Measurements from ENCODE around the gene PDE4D.

Gene PDE4D

GRCh38 chr5:59655693-59656309 lies 237.7 kb downstream of the PDE4D start:
- DNase-seq (ENCODE audit: low read depth in 2 of 2), result no peak

GRCh38 chr5:59654691-59655090 lies 238.8 kb downstream of the PDE4D start:
- DNase-seq (ENCODE audit: low read depth in 2 of 2), result no peak

GRCh38 chr5:59652449-59652848 lies 241.1 kb downstream of the PDE4D start:
- DNase-seq (ENCODE audit: low read depth in 2 of 2), result no peak

- DNase-seq (ENCODE audit: low read depth in 2 of 2), result no peak
Measured at GRCh38 chr5:59648949-59649921, 244.3 kb downstream of the PDE4D start.

- no peak for DNase-seq (ENCODE audit: low read depth in 2 of 2)
Measured at GRCh38 chr5:59648038-59648831, 245.3 kb downstream of the PDE4D start.

- no peak for DNase-seq (ENCODE audit: low read depth in 2 of 2)
Measured at GRCh38 chr5:59645380-59645779, 248.1 kb downstream of the PDE4D start.

- no peak for DNase-seq (ENCODE audit: low read depth in 2 of 2)
Measured at GRCh38 chr5:59640411-59640810, 253.1 kb downstream of the PDE4D start.

GRCh38 chr5:59637884-59638580 lies 255.5 kb downstream of the PDE4D start:
- no peak for DNase-seq (ENCODE audit: low read depth in 2 of 2)

- no peak for DNase-seq (ENCODE audit: low read depth in 2 of 2)
Measured at GRCh38 chr5:59629561-59629960, 264.0 kb downstream of the PDE4D start.

GRCh38 chr5:59628062-59628828 lies 265.3 kb downstream of the PDE4D start:
- DNase-seq (ENCODE audit: low read depth in 2 of 2), result no peak

GRCh38 chr5:59624898-59625297 lies 268.6 kb downstream of the PDE4D start:
- no peak for DNase-seq (ENCODE audit: low read depth in 2 of 2)

GRCh38 chr5:59622848-59623247 lies 270.7 kb downstream of the PDE4D start:
- no peak for DNase-seq (ENCODE audit: low read depth in 2 of 2)

GRCh38 chr5:59621477-59621876 lies 272.0 kb downstream of the PDE4D start:
- DNase-seq (ENCODE audit: low read depth in 2 of 2), result no peak

- no peak for DNase-seq (ENCODE audit: low read depth in 2 of 2)
Measured at GRCh38 chr5:59620535-59621212, 272.9 kb downstream of the PDE4D start.

GRCh38 chr5:59618644-59619043 lies 274.9 kb downstream of the PDE4D start:
- DNase-seq (ENCODE audit: low read depth in 2 of 2), result no peak

- no peak for DNase-seq (ENCODE audit: low read depth in 2 of 2)
Measured at GRCh38 chr5:59617186-59617771, 276.2 kb downstream of the PDE4D start.

GRCh38 chr5:59616413-59616812 lies 277.1 kb downstream of the PDE4D start:
- DNase-seq (ENCODE audit: low read depth in 2 of 2), result no peak

GRCh38 chr5:59615272-59615671 lies 278.3 kb downstream of the PDE4D start:
- DNase-seq (ENCODE audit: low read depth in 2 of 2), result no peak

GRCh38 chr5:59609501-59610265 lies 283.8 kb downstream of the PDE4D start:
- no peak for DNase-seq (ENCODE audit: low read depth in 2 of 2)

Data from stimulated activated CD8-positive, alpha-beta memory T cell treated with anti-CD3 and anti-CD28 coated beads, Interleukin-7, amount 100 ng/mL, for 1 hour (primary cell).